GM19452 (cell line): ENCODE data around the gene VAT1L.

Source experiments
- ATAC-seq: cut with Tn5 transposase; IDR thresholded peaks from one replicate; pipeline ENCODE4 v1.9.1; 2021; ENCODE audit not compliant: unreplicated experiment

VAT1L gene

GRCh38 chr16:77781091-77781490 lies 7.3 kb upstream of the VAT1L start:
- ATAC-seq = no peak

- no peak for ATAC-seq
Observed at GRCh38 chr16:77782694-77783093, 5.7 kb upstream of the VAT1L start.

- ATAC-seq = no peak
Observed at GRCh38 chr16:77784441-77785372, 3.7 kb upstream of the VAT1L start.

GRCh38 chr16:77785373-77785764 lies 3.0 kb upstream of the VAT1L start:
- ATAC-seq = no peak

GRCh38 chr16:77786186-77786847 lies 2.0 kb upstream of the VAT1L start:
- no peak for ATAC-seq

GRCh38 chr16:77787452-77787851 lies 912 bp upstream of the VAT1L start:
- ATAC-seq = no peak

- no peak for ATAC-seq
Observed at GRCh38 chr16:77789085-77790008, 983 bp downstream of the VAT1L start.

- no peak for ATAC-seq
Observed at GRCh38 chr16:77790009-77790372, 1.6 kb downstream of the VAT1L start.

GRCh38 chr16:77790912-77791311 lies 2.5 kb downstream of the VAT1L start:
- ATAC-seq = no peak

GRCh38 chr16:77793417-77793816 lies 5.1 kb downstream of the VAT1L start:
- ATAC-seq = no peak

- no peak for ATAC-seq
Observed at GRCh38 chr16:77794586-77794985, 6.2 kb downstream of the VAT1L start.

- ATAC-seq = no peak
Observed at GRCh38 chr16:77801817-77802216, 13.5 kb downstream of the VAT1L start.

- no peak for ATAC-seq
Observed at GRCh38 chr16:77805398-77805797, 17.0 kb downstream of the VAT1L start.

- ATAC-seq = no peak
Observed at GRCh38 chr16:77807021-77807420, 18.7 kb downstream of the VAT1L start.

- ATAC-seq = no peak
Observed at GRCh38 chr16:77812856-77813500, 24.6 kb downstream of the VAT1L start.

GRCh38 chr16:77816293-77816692 lies 27.9 kb downstream of the VAT1L start:
- ATAC-seq = no peak

GRCh38 chr16:77820340-77820739 lies 32.0 kb downstream of the VAT1L start:
- no peak for ATAC-seq

GRCh38 chr16:77822661-77823060 lies 34.3 kb downstream of the VAT1L start:
- no peak for ATAC-seq

- no peak for ATAC-seq
Observed at GRCh38 chr16:77823067-77823466, 34.7 kb downstream of the VAT1L start.

GRCh38 chr16:77825196-77825595 lies 36.8 kb downstream of the VAT1L start:
- ATAC-seq = no peak

GRCh38 chr16:77827032-77827431 lies 38.7 kb downstream of the VAT1L start:
- ATAC-seq = no peak
